HG03469 (cell line): ENCODE measurements around the gene PRKAB1.
"Not testable (repeated sequence)": the region's sequence is repeated elsewhere in the genome, so short reads cannot be mapped to it uniquely, and the experiment has no call there.

Experiments used
- ATAC-seq: cut with Tn5 transposase; IDR thresholded peaks from one replicate; pipeline ENCODE4 v1.9.1; 2021; ENCODE audit warnings: mild to moderate bottlenecking, moderate library complexity, moderate number of reproducible peaks; ENCODE audit not compliant: unreplicated experiment

Gene PRKAB1

DNA sequence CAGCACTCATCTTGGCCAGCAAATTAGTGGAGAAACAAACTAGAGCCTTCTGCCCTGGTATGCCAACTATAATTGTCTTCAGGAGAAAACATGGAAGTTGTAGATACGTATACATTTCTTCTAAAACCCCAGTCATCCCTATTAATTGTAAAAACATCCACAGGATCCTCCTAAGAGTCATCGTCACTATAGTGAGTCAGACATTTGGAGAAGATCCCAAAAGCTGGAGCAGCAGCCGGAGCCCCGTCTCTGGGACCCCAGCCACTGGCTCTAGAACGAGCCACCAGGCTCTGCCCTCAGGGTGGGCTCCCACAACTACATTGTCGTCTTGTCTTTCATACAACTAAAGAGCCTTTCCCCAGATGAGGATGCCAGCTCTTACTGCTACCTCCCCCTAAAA lies 15.5 kb downstream of the PRKAB1 start:
- no peak for ATAC-seq

DNA sequence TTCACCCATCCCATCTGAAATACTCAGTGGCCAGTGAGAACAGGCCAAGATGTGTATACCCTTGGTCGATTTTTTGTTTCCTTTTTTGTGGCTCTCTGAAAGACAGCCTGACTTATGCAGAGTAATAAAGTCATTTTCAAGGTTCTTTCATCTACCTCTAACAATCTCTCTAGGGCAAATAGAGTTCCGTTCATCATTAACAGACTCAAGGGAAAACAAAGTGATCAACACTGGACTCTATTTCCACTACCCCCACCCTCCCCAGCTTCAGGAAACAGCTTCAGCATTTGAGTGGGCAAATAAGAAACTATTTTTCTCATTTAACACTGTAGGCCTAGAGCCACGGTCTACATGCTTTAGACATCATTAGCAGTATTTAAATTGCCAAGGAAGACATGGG lies 15.9 kb downstream of the PRKAB1 start:
- ATAC-seq: no peak

- ATAC-seq: no peak
Observed at GRCh38 chr12:119684711-119685369, 16.9 kb downstream of the PRKAB1 start.

DNA sequence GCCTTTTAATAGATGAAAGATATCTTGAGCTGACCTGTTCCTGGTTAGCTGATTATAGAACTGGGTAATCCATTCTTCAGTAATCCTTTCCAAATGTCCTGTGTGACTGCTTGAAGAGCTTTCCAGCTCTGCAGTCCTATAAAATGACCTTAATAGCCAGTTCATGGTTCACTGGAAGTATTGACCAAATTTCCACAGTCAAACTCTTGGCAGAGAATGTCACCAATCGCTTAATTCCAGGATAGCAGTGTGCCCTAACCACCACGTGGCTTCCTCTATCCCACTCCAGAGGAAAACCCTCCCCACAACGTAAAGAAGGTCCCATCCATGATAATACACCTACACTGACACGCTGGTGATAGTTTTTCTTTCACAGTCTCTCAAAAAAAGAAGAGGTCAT lies 17.4 kb downstream of the PRKAB1 start:
- ATAC-seq: no peak

DNA sequence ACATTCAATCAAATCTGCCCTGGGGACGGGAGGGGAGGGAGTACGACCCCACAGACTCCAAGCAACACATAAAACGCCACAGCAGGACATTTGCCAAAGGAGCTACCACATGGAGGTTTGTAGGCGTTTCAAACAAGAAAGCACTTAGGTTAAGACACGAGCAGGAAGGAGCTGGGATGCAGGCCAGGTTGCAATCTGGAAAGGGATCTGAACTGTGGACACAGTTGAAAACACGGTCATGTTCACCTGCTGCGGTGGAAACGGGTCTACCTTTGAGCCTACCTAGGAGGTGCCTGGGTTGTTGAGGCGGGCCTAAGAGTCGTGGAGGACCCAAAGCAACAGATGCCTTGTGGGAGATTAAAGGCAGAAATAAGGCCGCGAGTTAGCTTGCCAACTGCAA lies 18.4 kb downstream of the PRKAB1 start:
- ATAC-seq: no peak

GRCh38 chr12:119686776-119687175 lies 18.8 kb downstream of the PRKAB1 start:
- ATAC-seq: no peak

GRCh38 chr12:119687406-119687805 lies 19.5 kb downstream of the PRKAB1 start:
- no peak for ATAC-seq

- no peak for ATAC-seq
Observed at GRCh38 chr12:119687879-119688278, 19.9 kb downstream of the PRKAB1 start.

GRCh38 chr12:119689935-119690500 lies 22.1 kb downstream of the PRKAB1 start:
- ATAC-seq: no peak

DNA sequence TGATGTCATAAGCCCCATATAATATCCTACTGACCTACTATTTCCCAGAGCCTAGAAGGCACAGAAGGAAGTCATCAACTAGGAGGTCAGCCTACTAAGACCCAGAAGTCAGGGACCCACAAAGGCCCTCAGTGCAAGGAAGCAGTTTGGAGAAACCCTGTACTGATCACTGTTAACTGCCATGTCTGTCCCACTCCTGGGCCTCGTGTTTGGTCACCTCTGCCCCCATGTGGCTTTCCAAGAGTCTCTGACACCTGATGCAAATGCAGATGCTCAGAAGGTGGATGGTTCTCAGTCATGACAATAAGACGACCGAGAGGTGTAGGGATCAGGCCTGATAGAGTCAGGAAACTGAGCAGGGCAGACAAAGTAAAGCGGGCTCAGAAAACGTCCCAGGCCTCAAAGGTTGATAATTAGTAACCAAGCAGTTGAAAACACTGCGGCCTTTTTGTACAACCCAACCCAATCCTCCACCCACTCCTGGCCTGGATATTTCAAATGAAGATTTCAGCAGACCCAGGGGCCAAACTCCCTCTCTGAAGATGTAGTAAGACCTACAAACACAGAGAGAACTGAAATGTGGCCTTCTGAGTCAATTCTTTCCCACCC lies 23.4 kb downstream of the PRKAB1 start:
- ATAC-seq: no peak

- ATAC-seq: no peak
Observed at GRCh38 chr12:119692410-119692809, 24.5 kb downstream of the PRKAB1 start.

DNA sequence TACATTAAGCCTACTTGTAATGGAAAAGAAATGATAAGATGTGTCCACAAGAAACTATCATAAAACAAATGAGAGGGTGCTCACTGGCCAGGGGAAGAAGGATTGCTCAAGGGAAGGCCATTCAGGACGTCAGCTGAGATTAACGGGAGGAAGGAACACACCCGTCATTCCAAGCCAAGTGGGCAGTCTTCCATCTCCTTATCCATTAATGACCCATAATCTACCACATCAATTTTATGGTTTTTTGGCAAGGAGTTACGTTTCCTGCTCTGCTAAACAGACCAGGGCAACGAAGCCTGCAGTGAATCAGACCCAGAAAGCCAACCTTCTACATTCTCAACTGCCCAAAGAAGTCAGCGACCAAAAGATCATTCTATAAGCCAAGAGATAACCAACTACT lies 25.1 kb downstream of the PRKAB1 start:
- no peak for ATAC-seq

GRCh38 chr12:119693511-119693910 lies 25.6 kb downstream of the PRKAB1 start:
- no peak for ATAC-seq

GRCh38 chr12:119694111-119694510 lies 26.2 kb downstream of the PRKAB1 start:
- ATAC-seq: no peak

- ATAC-seq: no peak
Observed at GRCh38 chr12:119695034-119695433, 27.1 kb downstream of the PRKAB1 start.

- no peak for ATAC-seq
Observed at GRCh38 chr12:119696943-119697342, 29.0 kb downstream of the PRKAB1 start.

GRCh38 chr12:119699199-119699760 lies 31.3 kb downstream of the PRKAB1 start:
- ATAC-seq: no peak

DNA sequence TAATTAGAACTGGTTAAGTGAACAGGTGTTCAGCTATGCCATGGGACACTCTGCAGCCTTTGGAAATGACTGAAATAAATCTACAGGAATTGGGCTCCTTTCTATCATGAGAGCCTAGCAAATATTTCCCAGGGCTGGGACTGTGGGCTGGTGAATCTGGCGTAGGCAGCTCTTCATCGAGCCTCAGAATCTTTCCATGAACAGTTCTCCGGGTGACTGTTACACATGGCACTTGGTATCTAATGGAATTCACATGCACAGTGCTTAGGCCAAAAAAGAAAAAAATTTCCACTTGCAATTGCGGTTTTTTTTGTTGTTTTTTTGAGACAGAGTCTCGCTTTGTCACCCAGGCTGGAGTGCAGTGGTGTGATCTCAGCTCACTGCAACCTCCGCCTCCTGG lies 32.1 kb downstream of the PRKAB1 start:
- ATAC-seq: no peak

DNA sequence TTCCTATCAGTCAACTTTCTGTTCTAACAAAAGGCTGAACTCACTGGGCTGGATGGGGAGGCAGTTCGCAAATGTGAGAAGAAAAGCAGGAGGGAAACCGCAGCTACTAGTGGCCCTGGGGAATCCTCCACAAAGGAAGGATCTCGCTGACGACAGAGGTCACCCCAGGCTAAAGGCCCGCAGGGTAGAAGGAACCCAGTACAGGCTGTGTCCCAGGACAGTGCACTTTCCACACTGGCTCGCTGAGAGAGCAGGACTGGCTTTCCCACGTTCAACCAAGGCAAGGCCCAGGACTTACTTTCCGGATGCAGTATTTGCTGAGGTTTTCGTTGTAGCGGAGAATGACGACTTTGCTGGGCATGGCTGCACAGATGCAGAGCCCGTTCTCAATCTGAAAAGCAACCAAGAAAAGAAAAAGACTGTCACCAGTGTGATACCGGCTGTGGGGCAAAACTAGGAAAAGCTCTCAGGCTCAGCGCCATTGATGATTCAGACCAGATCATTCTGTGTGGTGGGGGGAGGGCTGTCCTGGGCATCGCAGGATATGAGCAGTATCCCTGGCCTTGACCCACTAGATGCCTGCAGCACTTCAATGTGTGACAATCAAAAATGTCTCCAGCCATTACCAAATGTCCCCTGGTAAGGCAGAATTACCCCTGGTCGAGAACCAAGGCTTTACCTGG lies 36.3 kb downstream of the PRKAB1 start:
- ATAC-seq: no peak

DNA sequence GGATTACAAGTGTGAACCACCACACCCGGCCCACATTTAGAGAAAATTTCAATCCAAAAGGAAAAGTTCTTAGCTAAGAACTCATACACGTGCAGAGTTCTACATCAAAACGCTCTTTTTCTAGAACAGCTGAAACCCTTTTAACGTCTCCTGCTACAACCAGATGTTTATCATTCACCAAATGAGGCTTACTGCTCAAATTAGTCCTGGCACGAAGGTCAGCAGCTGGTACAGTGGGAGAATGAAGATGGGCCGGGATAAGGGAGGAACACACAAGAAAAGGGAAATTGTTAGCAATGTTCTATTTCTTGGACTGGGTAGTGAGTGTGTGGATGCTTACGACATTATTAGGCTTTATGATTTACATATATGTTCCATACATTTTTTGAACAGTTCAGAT lies 37.2 kb downstream of the PRKAB1 start:
- ATAC-seq: no peak

GRCh38 chr12:119706427-119706826 lies 38.5 kb downstream of the PRKAB1 start:
- not testable (repeated sequence) for ATAC-seq
